Adrenal gland (tissue), 12 donors: ENCODE results near the gene S100A4. TPM values are rescaled to one million over a fixed set of nuclear protein-coding genes. Genes with fewer than 3 reads are reported as not detected.
"Not testable (repeated sequence)": the region's sequence is repeated elsewhere in the genome, so short reads cannot be mapped to it uniquely, and the experiment has no call there.

Experiments
- DNase-seq, 7 donors: peaks; one replicate each; pipeline ENCODE4 v3.0.0-alpha.2; 2019 to 2020
- H3K27ac ChIP-seq, 5 donors: fragments of 200-600 bp; sonication (generic) in 4 of 5; 1 replicate in 3 of 5; 2 replicates in 2 of 5; pipeline versions ENCODE4 v1.5.1 to v1.8.0; 2016 to 2020; ENCODE audit warnings: mild to moderate bottlenecking in 1 of 5
- H3K27me3 ChIP-seq: fragments of 200-600 bp; 2 replicates; pipeline ENCODE4 v1.8.0; 2021
- H3K36me3 ChIP-seq, 2 donors: fragments of 200-600 bp; replicated peaks in 1 of 2; 1 replicate in 1 of 2; 2 replicates in 1 of 2; pipeline versions ENCODE4 v1.5.1 to v1.8.0; 2018 to 2022
- H3K4me1 ChIP-seq, 2 donors: fragments of 200-600 bp; replicated peaks in 1 of 2; 1 replicate in 1 of 2; 2 replicates in 1 of 2; pipeline versions ENCODE4 v1.5.1 to v1.8.0; 2018 to 2021
- H3K4me3 ChIP-seq, 4 donors: fragments of 200-600 bp; sonication (generic) in 3 of 4; one replicate each; pipeline ENCODE4 v1.5.1; 2016 to 2018
- H3K9me3 ChIP-seq, 3 donors: fragments of 200-600 bp; sonication (generic) in 1 of 3; replicated peaks in 1 of 3; 1 replicate in 2 of 3; 2 replicates in 1 of 3; pipeline versions ENCODE4 v1.5.1 to v1.8.0; 2016 to 2021
- CTCF ChIP-seq, 6 experiments: fragments of 450-650 bp in 4 of 6; fragments of 200-600 bp in 2 of 6; sonication (generic) in 1 of 6; IDR thresholded peaks; 1 replicate in 5 of 6; 2 replicates in 1 of 6; pipeline versions ENCODE4 v1.5.1 to v1.8.0; 2016 to 2021; ENCODE audit warnings: antibody characterized with exemption in 6 of 6, mild to moderate bottlenecking in 2 of 6, moderate library complexity in 1 of 6
- POLR2A ChIP-seq, 2 donors: fragments of 450-650 bp; IDR thresholded peaks; one replicate each; pipeline ENCODE4 v1.6.1; 2017; ENCODE audit warnings: antibody characterized with exemption in 2 of 2, mild to moderate bottlenecking in 2 of 2, moderate library complexity in 1 of 2
- WGBS, 4 donors: extraction: QIAGEN DNeasy Blood & Tissue Kit in 2 of 4; methylation state at CpG; one replicate each; pipeline versions ENCODE4 v1.1.5 to v1.1.7; 2013 to 2017; 5-methylcytosine and 5-hydroxymethylcytosine counted together
- intact Hi-C, 2 donors: fragments of 100-400 bp; cut with DNase I; formaldehyde crosslinking; loops; one replicate each; pipeline versions ENCODE4 v1.14.1 to v1.15.0; 2022 to 2023
- polyA plus RNA-seq, 3 donors: library from polyadenylated mRNA; stranded (reverse); fragments of 200-250 nt in 2 of 3; fragments of 350-450 nt in 1 of 3; fragmentation: Illumina TruSeq in 1 of 3; extraction: RNeasy Lipid Tissue Mini Kit (QIAGEN cat#74804) in 1 of 3; gene quantifications; one replicate each; pipeline ENCODE4 v1.2.3, GENCODE V29; 2013 to 2014
- total RNA-seq, 9 donors: library from RNA; depleted of rRNA in 4 of 9; stranded (reverse); fragments of >200 nt in 4 of 9; fragments of 120-200 nt in 1 of 9; fragmentation: NEBNext Ultra II Directional in 1 of 9; extraction: Animal tissue kit (Norgen Biotek cat#: 25700) in 1 of 9; gene quantifications; one replicate each; pipeline versions ENCODE4 v1.1.0 to v1.2.4, GENCODE V29; 2013 to 2023
- donor health status: healthy with polysubstance abuse.
- donor health status: Bipolar disorder and iron deficiency.
- donor health status: DM: yes; HTN: yes; CAD: no.
- donor health status: DM: no; HTN: no; CAD: no.
- donor health status: DM: no; HTN: no; CAD: no.
- donor health status: DM: yes; HTN: yes; CAD: no.

The S100A4 gene
- total and polyA plus RNA-seq, 12 donors = 7.9 to 742 (median 99.9) TPM

- Histone ChIP-seq H3K4me1 (peaks cover 19 to 22% of the 10 kb centered on the region in 2 donors), H3K27me3 (no peaks in the 10 kb centered on the region), H3K9me3 (no peaks in the 10 kb centered on the region), H3K4me3 (peak overlapping the region in 1 of 4 donors; percentile 26), H3K36me3 (no peaks in the 10 kb centered on the region), H3K27ac (peak overlapping the region; percentile 69 to 81 (median 77))
- DNase-seq = peak in 6 of 7 donors; percentile 66 to 83 (median 80)
- TF ChIP-seq CTCF (IDR thresholded peaks at IDR 0.05) = no peak
- TF ChIP-seq POLR2A (IDR thresholded peaks at IDR 0.05) = no peak
- intact Hi-C loops = no loop called here
- WGBS, 4 donors = 23 to 32% (median 27%) methylated on average over 5 of the region's 5 CpGs
Measured at GRCh38 chr1:153587314-153587713, 41.7 kb upstream of the S100A4 start.

DNA sequence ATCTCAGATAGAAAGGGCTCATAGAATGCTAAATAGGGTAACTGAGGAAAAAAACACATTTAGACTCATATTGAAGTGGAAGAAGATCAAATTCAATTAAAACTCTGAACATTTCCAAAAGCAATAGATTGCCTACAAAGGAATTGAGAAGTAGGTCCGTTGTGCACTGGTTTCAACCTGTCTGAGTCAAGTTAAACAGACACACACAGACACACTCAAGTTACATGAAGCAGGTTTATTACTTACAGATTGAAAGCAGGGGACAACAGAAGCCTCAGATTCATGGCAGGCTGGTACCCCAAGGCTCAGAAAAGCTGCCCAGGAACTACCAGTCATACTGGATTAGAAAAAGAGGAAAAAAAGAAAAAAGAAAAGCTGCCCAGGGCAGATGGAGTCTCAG lies 40.7 kb upstream of the S100A4 start:
- intact Hi-C loops = no loop called here
- Histone ChIP-seq H3K4me3 (no peak overlapping the region), H3K4me1 (peaks cover 19 to 22% of the 10 kb centered on the region in 2 donors), H3K9me3 (no peaks in the 10 kb centered on the region), H3K36me3 (no peaks in the 10 kb centered on the region), H3K27ac (peak overlapping the region in 2 of 5 donors; percentile 75 to 81), H3K27me3 (no peaks in the 10 kb centered on the region)
- no peak for DNase-seq
- WGBS, 4 donors = 24 to 52% (median 43%) methylated on average over 1 of the region's 1 CpG
- TF ChIP-seq POLR2A (IDR thresholded peaks at IDR 0.05) = no peak
- no peak for TF ChIP-seq CTCF (IDR thresholded peaks at IDR 0.05)

GRCh38 chr1:153585006-153585405 lies 39.4 kb upstream of the S100A4 start:
- no peak for TF ChIP-seq POLR2A (IDR thresholded peaks at IDR 0.05)
- TF ChIP-seq CTCF (IDR thresholded peaks at IDR 0.05) = no peak
- Histone ChIP-seq H3K9me3 (no peaks in the 10 kb centered on the region), H3K36me3 (no peaks in the 10 kb centered on the region), H3K27ac (peak overlapping the region in 1 of 5 donors; percentile 9), H3K4me3 (no peak overlapping the region), H3K4me1 (peaks cover 19 to 22% of the 10 kb centered on the region in 2 donors), H3K27me3 (no peaks in the 10 kb centered on the region)
- intact Hi-C loops = no loop called here
- no peak for DNase-seq
- 38 to 52% (median 46%) methylated on average over 1 of the region's 1 CpG for WGBS, 4 donors

DNA sequence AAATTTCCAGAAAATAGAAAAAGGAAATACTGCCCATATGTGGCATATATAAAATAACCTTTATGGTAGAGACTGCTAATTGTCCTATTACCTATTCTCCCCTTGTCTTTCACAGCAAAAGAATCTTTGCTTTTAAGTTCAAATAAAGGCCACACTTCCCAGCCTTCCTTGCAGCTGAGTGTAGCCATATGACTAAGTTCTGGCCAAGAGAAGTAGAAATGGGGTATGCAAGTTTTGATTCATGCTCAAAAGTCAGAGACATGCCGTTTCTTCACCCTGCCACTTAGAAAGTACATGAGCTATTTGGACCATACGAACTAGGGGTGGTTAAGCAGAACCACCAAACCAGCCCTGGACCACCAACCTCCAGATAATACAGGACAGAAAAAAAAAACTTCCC lies 38.4 kb upstream of the S100A4 start:
- Histone ChIP-seq H3K9me3 (no peaks in the 10 kb centered on the region), H3K4me3 (no peak overlapping the region), H3K27me3 (no peaks in the 10 kb centered on the region), H3K36me3 (no peaks in the 10 kb centered on the region), H3K27ac (no peak overlapping the region), H3K4me1 (peaks cover 18 to 22% of the 10 kb centered on the region in 2 donors)
- TF ChIP-seq POLR2A (IDR thresholded peaks at IDR 0.05) (no peak), CTCF (IDR thresholded peaks at IDR 0.05) (no peak)
- intact Hi-C loops = no loop called here
- no peak for DNase-seq
- 73 to 88% (median 84%) methylated on average over 2 of the region's 2 CpGs for WGBS, 4 donors

DNA sequence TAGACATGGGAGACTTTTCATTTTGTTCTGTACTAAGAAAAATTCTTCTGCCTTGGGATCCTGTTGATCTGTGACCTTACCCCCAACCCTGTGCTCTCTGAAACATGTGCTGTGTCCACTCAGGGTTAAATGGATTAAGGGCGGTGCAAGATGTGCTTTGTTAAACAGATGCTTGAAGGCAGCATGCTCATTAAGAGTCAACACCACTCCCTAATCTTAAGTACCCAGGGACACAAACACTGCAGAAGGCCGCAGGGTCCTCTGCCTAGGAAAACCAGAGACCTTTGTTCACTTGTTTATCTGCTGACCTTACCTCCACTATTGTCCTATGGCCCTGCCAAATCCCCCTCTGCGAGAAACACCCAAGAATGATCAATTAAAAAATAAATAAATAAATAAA lies 37.9 kb upstream of the S100A4 start:
- DNase-seq, H3K27me3 ChIP-seq, H3K4me3 ChIP-seq, H3K36me3 ChIP-seq, H3K27ac ChIP-seq, intact Hi-C loops, H3K9me3 ChIP-seq: not testable (repeated sequence)
- H3K4me1 ChIP-seq = peaks cover 15 to 21% of the 10 kb centered on the region in 2 donors
- WGBS, 4 donors = 91 to 98% (median 95%) methylated on average over 2 to 3 of the region's 3 CpGs

GRCh38 chr1:153582836-153583235 lies 37.2 kb upstream of the S100A4 start:
- H3K9me3 ChIP-seq, intact Hi-C loops, H3K27ac ChIP-seq, H3K36me3 ChIP-seq, H3K4me3 ChIP-seq, DNase-seq, H3K27me3 ChIP-seq: not testable (repeated sequence)
- peaks cover 12 to 19% of the 10 kb centered on the region in 2 donors for H3K4me1 ChIP-seq
- 92 to 97% (median 96%) methylated on average over 9 to 32 of the region's 34 CpGs for WGBS, 4 donors
